HG03064 (cell line): ENCODE data around the gene TPSB2.
"Not testable (repeated sequence)": the region's sequence is repeated elsewhere in the genome, so short reads cannot be mapped to it uniquely, and the experiment has no call there.

Source experiments
- ATAC-seq: cut with Tn5 transposase; IDR thresholded peaks from one replicate; pipeline ENCODE4 v1.9.1; 2021; ENCODE audit warnings: low read depth; ENCODE audit not compliant: unreplicated experiment

The TPSB2 gene

GRCh38 chr16:1206786-1207185 lies 23.2 kb downstream of the TPSB2 start:
- ATAC-seq, result no peak

GRCh38 chr16:1206326-1206725 lies 23.7 kb downstream of the TPSB2 start:
- no peak for ATAC-seq

GRCh38 chr16:1204933-1205332 lies 25.1 kb downstream of the TPSB2 start:
- ATAC-seq, result no peak

- ATAC-seq, result no peak
Measured at GRCh38 chr16:1202274-1202673, 27.7 kb downstream of the TPSB2 start.

- ATAC-seq, result no peak
Measured at GRCh38 chr16:1201444-1201843, 28.5 kb downstream of the TPSB2 start.

DNA sequence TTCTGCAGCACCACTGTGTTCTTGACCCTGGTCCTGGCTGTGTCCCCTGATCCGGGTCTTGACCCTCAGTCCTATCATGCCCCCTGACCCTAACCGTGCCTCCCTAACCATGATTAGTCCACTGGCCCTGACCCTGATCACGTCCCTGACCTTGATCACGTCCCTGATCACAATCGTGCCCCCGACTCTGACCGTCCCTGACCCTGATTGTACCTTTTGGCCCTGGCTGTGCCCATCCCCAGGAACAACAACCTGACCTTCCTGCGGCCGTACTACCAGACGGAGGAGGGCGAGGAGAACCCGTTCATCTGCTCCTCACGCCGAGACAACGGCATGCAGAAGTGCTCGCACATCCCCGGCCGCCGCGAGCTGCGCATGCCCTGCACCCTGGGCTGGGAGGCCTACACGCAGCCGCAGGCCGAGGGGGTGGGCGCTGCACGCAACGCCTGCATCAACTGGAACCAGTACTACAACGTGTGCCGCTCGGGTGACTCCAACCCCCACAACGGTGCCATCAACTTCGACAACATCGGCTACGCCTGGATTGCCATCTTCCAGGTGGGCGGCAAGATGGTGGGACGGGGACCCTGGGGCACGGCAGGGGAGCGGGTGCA lies 29.9 kb downstream of the TPSB2 start:
- ATAC-seq, result no peak

DNA sequence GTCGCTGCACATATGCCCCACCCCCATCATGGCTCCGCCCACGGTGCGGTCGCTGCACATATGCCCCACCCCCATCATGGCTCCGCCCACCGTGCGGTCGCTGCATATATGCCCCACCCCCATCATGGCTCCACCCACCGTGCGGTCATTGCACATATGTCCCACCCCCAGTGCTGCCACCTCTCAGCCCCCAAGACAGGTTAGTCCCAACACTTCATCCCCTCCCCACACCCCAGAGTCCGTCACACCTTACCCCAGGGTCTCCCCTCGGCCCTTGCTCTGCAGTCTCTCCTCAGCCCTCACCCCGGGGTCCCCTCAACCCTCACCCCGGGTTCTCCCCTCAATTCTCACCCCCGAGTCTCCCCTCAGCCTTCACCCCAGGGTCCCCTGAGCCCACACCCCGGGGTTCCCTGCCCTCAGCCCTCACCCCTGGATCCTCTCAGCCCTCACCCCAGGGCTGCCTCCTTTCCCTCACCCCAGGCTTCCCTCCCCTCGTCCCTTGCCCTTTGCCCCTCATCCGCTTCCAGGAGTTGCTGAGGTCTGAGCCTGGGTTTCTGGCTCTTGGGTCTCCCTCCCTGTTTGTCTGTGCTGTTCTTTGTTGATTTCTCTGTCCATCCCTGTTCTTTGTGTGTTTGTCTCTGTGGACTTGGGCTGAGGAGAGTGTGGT lies 30.5 kb downstream of the TPSB2 start:
- ATAC-seq, result no peak

- not testable (repeated sequence) for ATAC-seq
Measured at GRCh38 chr16:1198671-1199346, 31.2 kb downstream of the TPSB2 start.

DNA sequence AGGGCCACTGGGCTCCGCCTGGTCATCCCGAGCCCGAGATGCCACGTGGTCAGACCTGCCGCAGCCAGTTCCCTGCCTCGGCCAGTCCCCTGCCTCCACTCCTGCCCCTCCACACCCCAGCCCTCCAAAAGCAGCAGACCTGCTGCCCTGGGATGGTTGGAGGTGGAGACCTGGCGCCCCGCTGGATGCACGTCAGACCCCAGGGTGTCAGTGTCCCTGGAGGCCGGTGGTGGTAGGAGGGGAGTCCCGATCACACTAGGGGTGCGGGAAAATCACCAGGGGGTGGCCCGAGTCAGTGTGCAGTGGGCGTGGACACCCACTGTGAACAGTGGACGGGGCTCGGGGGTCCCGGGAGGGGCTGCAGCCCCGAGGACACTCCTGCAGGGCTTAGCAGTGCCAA lies 31.8 kb downstream of the TPSB2 start:
- no peak for ATAC-seq

DNA sequence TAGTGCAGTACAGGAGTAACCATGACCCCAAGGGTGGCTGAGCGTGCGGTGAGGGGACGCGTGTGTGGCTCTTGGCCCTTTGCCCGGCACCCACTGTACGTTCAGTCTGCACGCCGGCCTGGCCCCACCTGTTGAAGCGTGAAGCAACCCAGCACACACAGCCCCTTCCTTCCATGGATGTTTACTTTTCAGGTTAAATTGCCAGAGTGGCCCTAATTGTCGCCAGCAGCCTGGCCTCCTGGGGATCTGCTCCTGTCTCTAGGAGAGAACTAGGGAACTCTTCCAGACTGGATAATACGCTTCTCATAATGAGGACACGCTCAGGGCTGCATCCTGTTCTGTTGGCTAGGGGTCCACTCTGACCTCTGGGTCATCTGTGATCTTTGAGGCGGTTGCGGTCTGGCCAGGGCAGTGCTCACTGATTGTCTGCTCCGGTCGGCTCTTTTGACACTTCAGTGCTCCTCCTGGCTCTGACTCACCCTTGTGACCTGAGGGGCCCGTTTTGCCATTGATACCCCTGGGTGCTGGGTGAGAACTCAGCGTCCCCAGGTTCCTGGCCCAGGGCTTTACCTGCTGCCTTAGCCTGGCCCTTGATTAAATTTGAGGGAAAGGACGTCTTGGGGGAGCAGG lies 32.6 kb downstream of the TPSB2 start:
- ATAC-seq, result no peak

DNA sequence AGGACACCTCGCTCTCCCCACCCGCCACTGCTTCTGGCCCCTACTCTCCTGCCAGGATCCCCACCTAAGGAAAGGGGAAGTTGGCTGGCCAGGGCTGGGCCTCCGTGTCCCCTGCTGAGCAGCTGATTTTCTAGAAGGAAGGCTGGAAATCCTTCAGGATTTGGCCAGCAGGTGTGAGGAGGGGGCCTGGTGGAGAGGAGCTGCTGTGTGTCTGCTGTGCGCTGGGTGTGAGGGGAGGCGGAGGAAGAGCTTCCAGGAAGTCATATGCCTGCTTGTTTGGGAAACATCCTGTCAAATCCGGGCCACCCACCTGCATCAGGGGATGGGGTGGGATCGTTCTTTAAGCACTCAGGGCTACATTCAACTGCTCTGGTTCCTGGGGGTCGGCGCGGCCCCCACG lies 33.5 kb downstream of the TPSB2 start:
- no peak for ATAC-seq

- no peak for ATAC-seq
Measured at GRCh38 chr16:1195393-1195666, 34.7 kb downstream of the TPSB2 start.

GRCh38 chr16:1194665-1195392 lies 35.2 kb downstream of the TPSB2 start:
- no peak for ATAC-seq

DNA sequence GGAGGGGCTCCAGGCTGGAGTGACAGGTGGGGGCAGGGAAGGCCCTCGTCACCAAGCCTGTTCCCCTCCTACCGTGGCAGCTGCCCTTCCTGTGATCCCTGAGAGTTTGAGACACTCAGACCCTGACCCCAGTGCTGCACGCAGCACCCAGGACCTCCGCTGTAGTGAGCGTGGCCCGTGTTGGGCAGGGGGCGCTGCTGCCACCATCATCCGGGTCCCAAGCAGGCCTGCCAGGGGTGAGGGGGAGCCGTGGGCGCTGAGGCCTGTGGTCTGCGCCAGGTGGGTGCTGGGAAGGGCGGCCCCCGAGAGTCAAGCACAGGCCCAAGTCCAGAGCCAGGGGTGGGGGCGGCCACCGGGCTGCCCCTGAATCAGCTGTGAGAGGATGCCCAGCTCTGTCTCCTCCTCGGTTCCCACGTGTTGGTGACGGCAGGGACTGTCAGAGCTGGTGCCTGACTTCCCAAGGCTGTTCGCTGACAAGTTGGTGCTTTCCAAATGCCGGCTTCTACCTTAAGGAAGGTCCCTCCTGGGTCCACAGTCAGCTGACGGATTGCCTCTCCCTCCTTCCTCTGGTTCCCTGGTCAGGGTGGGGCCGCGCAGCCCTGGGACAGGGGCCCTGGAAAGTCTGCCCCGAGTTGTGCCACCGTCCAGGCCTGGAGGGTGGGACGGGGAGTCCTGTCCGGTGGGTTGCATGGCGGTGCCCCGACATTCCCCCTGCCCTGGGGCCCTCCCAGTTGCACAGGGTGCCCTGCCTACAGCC lies 36.0 kb downstream of the TPSB2 start:
- ATAC-seq, result no peak

- no peak for ATAC-seq
Measured at GRCh38 chr16:1193143-1193824, 36.7 kb downstream of the TPSB2 start.

- no peak for ATAC-seq
Measured at GRCh38 chr16:1192384-1193073, 37.5 kb downstream of the TPSB2 start.

DNA sequence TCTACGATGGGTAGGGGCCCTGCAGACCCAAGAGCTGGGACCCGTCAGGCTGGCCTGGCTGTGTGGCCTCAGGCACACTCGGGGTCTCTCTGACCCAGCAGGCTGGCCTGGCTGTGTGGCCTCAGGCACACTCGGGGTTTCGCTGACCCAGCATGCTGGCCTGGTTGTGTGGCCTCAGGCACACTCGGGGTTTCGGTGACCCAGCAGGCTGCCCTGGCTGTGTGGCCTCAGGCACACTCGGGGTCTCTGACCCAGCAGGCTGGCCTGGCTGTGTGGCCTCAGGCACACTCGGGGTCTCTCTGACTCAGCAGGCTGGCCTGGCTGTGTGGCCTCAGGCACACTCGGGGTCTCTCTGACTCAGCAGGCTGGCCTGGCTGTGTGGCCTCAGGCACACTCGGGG lies 39.2 kb downstream of the TPSB2 start:
- not testable (repeated sequence) for ATAC-seq

DNA sequence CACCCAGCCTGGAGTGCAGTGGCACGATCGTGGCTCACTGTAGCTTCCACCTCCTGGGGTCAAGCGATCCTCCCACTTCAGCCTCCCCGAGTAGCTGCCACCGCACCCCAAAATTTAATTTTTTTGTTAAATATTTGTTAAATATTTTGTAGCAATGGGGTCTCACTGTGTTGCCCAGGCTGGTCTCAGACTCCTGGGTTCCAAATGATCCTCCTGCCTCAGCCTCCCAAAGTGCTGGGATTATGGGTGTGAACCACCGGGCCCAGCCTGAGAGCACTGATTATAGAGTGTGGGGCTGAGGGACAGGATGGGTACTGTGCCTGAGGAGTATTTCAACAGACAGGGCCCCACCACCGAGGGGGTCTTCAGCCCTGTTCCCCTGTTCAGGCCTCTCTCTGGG lies 40.5 kb downstream of the TPSB2 start:
- ATAC-seq, result no peak

DNA sequence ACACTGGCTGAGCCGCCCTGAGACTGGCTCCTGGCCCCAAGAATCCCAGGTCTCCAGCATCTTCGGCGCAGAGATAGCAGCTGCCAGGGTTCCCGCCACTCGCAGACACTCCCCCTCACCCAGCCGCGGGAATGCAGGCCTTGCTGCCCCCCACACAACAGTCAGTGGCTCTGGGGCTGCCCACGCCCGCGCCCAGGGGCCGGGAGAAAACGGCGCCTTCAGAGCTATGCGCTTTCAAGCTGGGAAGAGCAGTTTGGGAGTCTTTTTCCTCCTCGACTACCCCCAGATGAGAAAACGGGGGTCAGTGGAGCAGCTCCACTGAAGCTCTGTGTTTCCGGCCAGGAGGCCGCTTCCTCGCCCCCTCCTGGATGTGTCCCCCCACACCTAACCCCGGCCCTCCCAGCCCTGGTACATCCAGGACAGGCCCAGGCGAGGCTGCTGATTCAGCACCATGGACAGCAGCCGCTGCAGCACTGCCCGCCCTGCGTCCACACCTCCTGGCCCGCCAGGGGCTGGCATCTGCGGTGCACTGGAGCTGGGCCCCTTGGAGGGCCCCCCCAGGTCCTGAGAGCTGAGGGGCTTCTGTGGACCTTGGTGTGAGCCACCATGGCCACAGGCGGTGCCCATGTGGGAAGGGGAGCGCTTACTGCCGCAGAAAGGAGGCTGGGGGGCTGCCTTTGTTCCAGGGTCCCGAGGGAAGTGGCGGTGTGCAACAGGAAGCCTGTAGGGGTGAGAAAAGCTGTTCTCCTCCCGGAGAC lies 41.4 kb downstream of the TPSB2 start:
- no peak for ATAC-seq
